IPS DF 4.7 (cell line): ENCODE results near the gene LRRC7.

Experiments
- DNase-seq: peaks from one replicate; pipeline ENCODE4 v3.0.0-alpha.2; 2013; ENCODE audit warnings: low spot score; ENCODE audit errors: extremely low read depth

The LRRC7 gene

GRCh38 chr1:70085521-70085920, 517.8 kb downstream of the LRRC7 start:
- no peak for DNase-seq

GRCh38 chr1:70086897-70087296, 519.2 kb downstream of the LRRC7 start:
- no peak for DNase-seq

- no peak for DNase-seq
These were observed 522.4 kb downstream of the LRRC7 start for GRCh38 chr1:70090141-70090540.

GRCh38 chr1:70090875-70091274, 523.2 kb downstream of the LRRC7 start:
- DNase-seq = no peak

GRCh38 chr1:70091811-70092210, 524.1 kb downstream of the LRRC7 start:
- no peak for DNase-seq

GRCh38 chr1:70092526-70092925, 524.8 kb downstream of the LRRC7 start:
- DNase-seq = no peak

GRCh38 chr1:70093250-70093975, 525.7 kb downstream of the LRRC7 start:
- no peak for DNase-seq

GRCh38 chr1:70101231-70101630, 533.5 kb downstream of the LRRC7 start:
- DNase-seq = no peak

- DNase-seq = no peak
These were observed 534.1 kb downstream of the LRRC7 start for GRCh38 chr1:70101774-70102173.

- DNase-seq = no peak
These were observed 536.0 kb downstream of the LRRC7 start for GRCh38 chr1:70103770-70104169.

GRCh38 chr1:70109241-70109640, 541.5 kb downstream of the LRRC7 start:
- DNase-seq = no peak

GRCh38 chr1:70112838-70113237, 545.1 kb downstream of the LRRC7 start:
- no peak for DNase-seq

GRCh38 chr1:70115315-70115714, 547.6 kb downstream of the LRRC7 start:
- no peak for DNase-seq

GRCh38 chr1:70117046-70117445, 549.3 kb downstream of the LRRC7 start:
- no peak for DNase-seq

- DNase-seq = no peak
These were observed 566.4 kb downstream of the LRRC7 start for GRCh38 chr1:70134148-70134547.

GRCh38 chr1:70140343-70140742, 572.6 kb downstream of the LRRC7 start:
- no peak for DNase-seq

- no peak for DNase-seq
These were observed 573.2 kb downstream of the LRRC7 start for GRCh38 chr1:70140894-70141293.

GRCh38 chr1:70142075-70142474, 574.4 kb downstream of the LRRC7 start:
- no peak for DNase-seq

- DNase-seq = no peak
These were observed 575.4 kb downstream of the LRRC7 start for GRCh38 chr1:70143048-70143659.

GRCh38 chr1:70146488-70146887, 578.8 kb downstream of the LRRC7 start:
- DNase-seq = no peak

GRCh38 chr1:70150444-70150843, 582.7 kb downstream of the LRRC7 start:
- no peak for DNase-seq

- no peak for DNase-seq
These were observed 586.0 kb downstream of the LRRC7 start for GRCh38 chr1:70153739-70154138.

- DNase-seq = no peak
These were observed 588.9 kb downstream of the LRRC7 start for GRCh38 chr1:70156529-70157120.
